IMR-90 (cell line): Measurements from ENCODE around the gene TEX2. TPM values are rescaled to one million over a fixed set of nuclear protein-coding genes. Genes with fewer than 3 reads are reported as not detected.

Source experiments
- ATAC-seq: fragments of 200-7000 bp; cut with Tn5 transposase; 2 replicates; pipeline ENCODE4 v1.9.1; 2020; ENCODE audit warnings: low read depth, mild to moderate bottlenecking, moderate library complexity
- BruUV-seq: library from RNA; stranded (reverse); fragments of 400-500 nt; replicated peaks from 2 replicates; lab custom pipeline; 2021; lab: Mats Ljungman, UMichigan
- CTCF ChIA-PET: fragments of 300-600 bp; formaldehyde crosslinking; extraction: SDS; loops from one replicate; lab custom pipeline; 2021; ENCODE audit warnings: antibody characterized with exemption; lab: Yijun Ruan, JAX
- POLR2A ChIA-PET: fragments of 300-600 bp; sonication (Branson Sonifier 250); formaldehyde crosslinking; loops from one replicate; lab custom pipeline; 2022; ENCODE audit warnings: antibody characterized with exemption; ENCODE audit not compliant: unreplicated experiment; lab: Charles Lee
- DNase-seq: peaks from one replicate; pipeline ENCODE4 v3.0.0; 2013
- H2AFZ ChIP-seq: replicated peaks from 2 replicates; pipeline ENCODE3; 2013; ENCODE audit warnings: low read length, mild to moderate bottlenecking; ENCODE audit not compliant: poor library complexity
- H2AK5ac ChIP-seq: 2 replicates; pipeline ENCODE4 v1.6.1; 2013; ENCODE audit warnings: low read depth, low read length, inconsistent platforms
- H2AK9ac ChIP-seq: replicated peaks from 2 replicates; pipeline ENCODE3; 2013; ENCODE audit warnings: mild to moderate bottlenecking, low read depth, low read length, moderate library complexity; ENCODE audit not compliant: poor library complexity
- H2BK120ac ChIP-seq: 2 replicates; pipeline ENCODE4 v1.6.1; 2013; ENCODE audit warnings: low read depth, low read length, inconsistent platforms
- H2BK15ac ChIP-seq: 3 replicates; pipeline ENCODE4 v1.6.1; 2013; ENCODE audit warnings: low read depth, low read length, inconsistent platforms
- H2BK20ac ChIP-seq: 2 replicates; pipeline ENCODE4 v1.6.1; 2013; ENCODE audit warnings: low read depth, mild to moderate bottlenecking, inconsistent platforms, low read length, moderate library complexity
- H2BK5ac ChIP-seq: 2 replicates; pipeline ENCODE4 v1.6.1; 2013; ENCODE audit warnings: mild to moderate bottlenecking, low read depth, low read length, inconsistent platforms; ENCODE audit not compliant: poor library complexity, severe bottlenecking
- H3K14ac ChIP-seq: replicated peaks from 2 replicates; pipeline ENCODE4 v1.6.1; 2013; ENCODE audit warnings: low read depth, low read length, inconsistent platforms
- H3K18ac ChIP-seq: 2 replicates; pipeline ENCODE4 v1.6.1; 2013; ENCODE audit warnings: low read depth, low read length, control low read depth
- H3K23ac ChIP-seq: 2 replicates; pipeline ENCODE4 v1.6.1; 2013; ENCODE audit warnings: low read depth, low read length, inconsistent platforms
- H3K27ac ChIP-seq: 2 replicates; pipeline ENCODE4 v1.5.1; 2013; ENCODE audit warnings: mild to moderate bottlenecking, control low read depth, low read length; ENCODE audit not compliant: insufficient read depth
- H3K27me3 ChIP-seq: 2 replicates; pipeline ENCODE4 v1.6.1; 2013; ENCODE audit warnings: low read length; ENCODE audit not compliant: control insufficient read depth, insufficient read depth
- H3K36me3 ChIP-seq: 2 replicates; pipeline ENCODE4 v1.6.1; 2013; ENCODE audit warnings: low read length, mixed read lengths; ENCODE audit not compliant: control insufficient read depth, insufficient read depth
- H3K4ac ChIP-seq: 2 replicates; pipeline ENCODE4 v1.6.1; 2013; ENCODE audit warnings: low read depth, low read length, inconsistent platforms
- H3K4me1 ChIP-seq: 2 replicates; pipeline ENCODE4 v1.6.1; 2013; ENCODE audit warnings: low read length, mixed read lengths; ENCODE audit not compliant: control insufficient read depth, insufficient read depth
- H3K4me2 ChIP-seq: 2 replicates; pipeline ENCODE4 v1.6.1; 2013; ENCODE audit warnings: low read depth, mild to moderate bottlenecking, control low read depth, low read length, moderate library complexity
- H3K4me3 ChIP-seq: 2 replicates; pipeline ENCODE4 v1.5.1; 2013; ENCODE audit warnings: low read depth, mild to moderate bottlenecking, control low read depth, low read length, moderate library complexity; ENCODE audit not compliant: insufficient read depth
- H3K56ac ChIP-seq: 2 replicates; pipeline ENCODE4 v1.6.1; 2013; ENCODE audit warnings: low read length, inconsistent platforms; ENCODE audit not compliant: insufficient read depth; ENCODE audit errors: extremely low read depth
- H3K79me1 ChIP-seq, 2 experiments: 2 replicates each; pipeline ENCODE4 v1.6.1; 2013; ENCODE audit warnings: low read length in 2 of 2, inconsistent platforms in 1 of 2, low read depth in 1 of 2
- H3K9ac ChIP-seq: 2 replicates; pipeline ENCODE4 v1.6.1; 2013; ENCODE audit warnings: low read depth, low read length, control low read depth
- H3K9me1 ChIP-seq: 2 replicates; pipeline ENCODE4 v1.6.1; 2013; ENCODE audit warnings: low read length, inconsistent platforms; ENCODE audit not compliant: insufficient read depth
- H3K9me3 ChIP-seq: 2 replicates; pipeline ENCODE4 v1.6.1; 2013; ENCODE audit warnings: low read length; ENCODE audit not compliant: control insufficient read depth, insufficient read depth
- H4K20me1 ChIP-seq: 2 replicates; pipeline ENCODE4 v1.6.1; 2013; ENCODE audit warnings: low read length, inconsistent platforms; ENCODE audit not compliant: insufficient read depth
- H4K5ac ChIP-seq: 2 replicates; pipeline ENCODE4 v1.6.1; 2013; ENCODE audit warnings: mild to moderate bottlenecking, low read depth, low read length, control low read depth
- H4K8ac ChIP-seq, 2 experiments: 2 replicates each; pipeline ENCODE4 v1.6.1; 2013; ENCODE audit warnings: low read depth in 2 of 2, low read length in 2 of 2, control low read depth in 1 of 2, inconsistent platforms in 1 of 2
- H4K91ac ChIP-seq: 2 replicates; pipeline ENCODE4 v1.6.1; 2013; ENCODE audit warnings: low read depth, low read length, inconsistent platforms; ENCODE audit not compliant: insufficient read depth
- BHLHE40 ChIP-seq: fragments of 150-350 bp; IDR thresholded peaks from 2 replicates; pipeline ENCODE4 v1.6.1; 2016; ENCODE audit warnings: mild to moderate bottlenecking, low read depth, low read length
- CEBPB ChIP-seq: IDR thresholded peaks from 2 replicates; pipeline ENCODE4 v1.6.1; 2012; ENCODE audit warnings: low read depth, low read length, improper control_type of control experiment
- ELK1 ChIP-seq: fragments of 150-350 bp; IDR thresholded peaks from 2 replicates; pipeline ENCODE4 v1.6.1; 2016; ENCODE audit warnings: low read depth, mild to moderate bottlenecking, low read length, moderate library complexity, borderline replicate concordance
- FOS ChIP-seq: fragments of 150-350 bp; IDR thresholded peaks from 2 replicates; pipeline ENCODE4 v1.6.1; 2016; ENCODE audit warnings: low read depth, low read length
- MAFK ChIP-seq: IDR thresholded peaks from 2 replicates; pipeline ENCODE4 v1.6.1; 2012; ENCODE audit warnings: low read depth, low read length, improper control_type of control experiment
- MAZ ChIP-seq: IDR thresholded peaks from 2 replicates; pipeline ENCODE4 v1.6.1; 2012; ENCODE audit warnings: low read depth, mild to moderate bottlenecking, low read length, improper control_type of control experiment, moderate library complexity, borderline replicate concordance
- MXI1 ChIP-seq: IDR thresholded peaks from 2 replicates; pipeline ENCODE4 v1.6.1; 2012; ENCODE audit warnings: low read depth, mild to moderate bottlenecking, low read length, moderate library complexity, borderline replicate concordance
- NFE2L2 ChIP-seq: fragments of 150-350 bp; IDR thresholded peaks from 2 replicates; pipeline ENCODE4 v1.6.1; 2016; ENCODE audit warnings: low read depth, mild to moderate bottlenecking, low read length
- RAD21 ChIP-seq: IDR thresholded peaks from 2 replicates; pipeline ENCODE4 v1.6.1; 2012; ENCODE audit warnings: low read length, improper control_type of control experiment
- RFX5 ChIP-seq: IDR thresholded peaks from 2 replicates; pipeline ENCODE4 v1.8.0; 2012; ENCODE audit warnings: low read depth, mild to moderate bottlenecking, low read length, moderate library complexity
- SMC3 ChIP-seq: fragments of 150-350 bp; IDR thresholded peaks from 2 replicates; pipeline ENCODE4 v1.6.1; 2016; ENCODE audit warnings: low read depth, mild to moderate bottlenecking, antibody characterized with exemption, low read length, moderate library complexity
- USF2 ChIP-seq: fragments of 150-350 bp; IDR thresholded peaks from 2 replicates; pipeline ENCODE4 v1.6.1; 2017; ENCODE audit warnings: mild to moderate bottlenecking, antibody characterized with exemption, low read length, low read depth
- WGBS, 2 experiments: methylation state at CpG; one replicate each; pipeline versions ENCODE4 v1.1.5 to v1.1.7; 2013; ENCODE audit warnings: missing lambda C conversion rate in 2 of 2; ENCODE audit not compliant: insufficient read length in 1 of 2; ENCODE audit errors: extremely low coverage in 2 of 2; 5-methylcytosine and 5-hydroxymethylcytosine counted together
- dilution Hi-C: fragments of 300-500 bp; cut with HindIII; formaldehyde crosslinking; loops from one replicate; pipeline ENCODE4 v1.14.3; 2018; ENCODE audit warnings: low sequenced_read_pairs; ENCODE audit not compliant: unreplicated experiment
- in situ Hi-C: fragments of 300-500 bp; cut with MboI; formaldehyde crosslinking; loops from 3 replicates; pipeline ENCODE4 v1.14.3; 2019; ENCODE audit warnings: low sequenced_read_pairs, inconsistent platforms, mixed read lengths
- intact Hi-C: fragments of 100-400 bp; cut with micrococcal nuclease; formaldehyde crosslinking; loops from 2 replicates; pipeline ENCODE4 v1.10.0; 2022
- polyA plus RNA-seq, 3 experiments: library from polyadenylated mRNA; depleted of rRNA; stranded (reverse); fragments of >200 nt; gene quantifications; 2 replicates each; pipeline ENCODE4 v1.2.3, GENCODE V29; 2012; ENCODE audit warnings: low replicate concordance in 1 of 3
- total RNA-seq: library from RNA; depleted of rRNA; stranded (reverse); fragments of >200 nt; gene quantifications from 2 replicates; pipeline ENCODE4 v1.2.3, GENCODE V29; 2012

Gene TEX2
- total and polyA plus RNA-seq, 2 of the 4 experiments (the other 2 are of a cell fraction) = 18.2 to 21.9 TPM

- WGBS, 2 experiments = no CpG with 5 or more reads among the region's 3 CpGs
- no peak overlapping the region for H2AK5ac ChIP-seq
- H2BK20ac ChIP-seq = no peak overlapping the region
- H3K4me1 ChIP-seq = no peaks in the 10 kb centered on the region
- H2AK9ac ChIP-seq = no peak overlapping the region
- H4K5ac ChIP-seq = no peak overlapping the region
- H3K27me3 ChIP-seq = no peaks in the 10 kb centered on the region
- H3K9me1 ChIP-seq = peaks cover 11% of the 10 kb centered on the region; the same call in 1 of the 2 replicates
- H2BK120ac ChIP-seq = no peak overlapping the region
- no peak overlapping the region for H3K4me3 ChIP-seq
- no peak overlapping the region for H3K9ac ChIP-seq
- no peak overlapping the region for H4K8ac ChIP-seq
- POLR2A ChIA-PET = no interaction called here
- intact Hi-C loops = no loop called here
- no peak overlapping the region for H2BK5ac ChIP-seq
- H3K79me1 ChIP-seq = no peaks in the 10 kb centered on the region; a peak in 1 of 4 replicates
- H3K9me3 ChIP-seq = no peaks in the 10 kb centered on the region
- no peak overlapping the region for H3K27ac ChIP-seq
- H2AFZ ChIP-seq = no peak overlapping the region
- in situ Hi-C loops = no loop called here
- H3K18ac ChIP-seq = no peak overlapping the region
- no peak overlapping the region for H3K4ac ChIP-seq
- H3K14ac ChIP-seq = no peak overlapping the region
- CTCF ChIA-PET = no interaction called here
- no peak overlapping the region for H3K23ac ChIP-seq
- no peak for DNase-seq
- no peak overlapping the region for H3K56ac ChIP-seq
- H3K36me3 ChIP-seq = peaks cover 7% of the 10 kb centered on the region
- no peak overlapping the region for H2BK15ac ChIP-seq
- no TSS peak for BruUV-seq
- dilution Hi-C loops = no loop called here
- H4K20me1 ChIP-seq = no peaks in the 10 kb centered on the region
- ATAC-seq = no peak
- H4K91ac ChIP-seq = no peak overlapping the region
- no peak for TF ChIP-seq MAZ
- no peak for TF ChIP-seq RFX5
- TF ChIP-seq MXI1 = no peak
- no peak for TF ChIP-seq NFE2L2
- TF ChIP-seq MAFK = no peak
- no peak for TF ChIP-seq ELK1
- no peak for TF ChIP-seq BHLHE40
- no peak for TF ChIP-seq USF2
- no peak for TF ChIP-seq CEBPB
- no peak for TF ChIP-seq SMC3
- no peak for TF ChIP-seq FOS
- TF ChIP-seq RAD21 = no peak
- H3K4me2 ChIP-seq = no peak overlapping the region
These were observed 96.2 kb downstream of the TEX2 start for GRCh38 chr17:64166876-64167275.
